Suprapubic skin (tissue), 4 donors: ENCODE measurements around the gene SPRYD4.

Source experiments
- EP300 ChIP-seq: sonication (generic); formaldehyde crosslinking; IDR thresholded peaks from one replicate; pipeline ENCODE4 v1.6.1; 2017; ENCODE audit warnings: antibody characterized with exemption
- POLR2A ChIP-seq, 2 donors: fragments of 450-650 bp; IDR thresholded peaks; one replicate each; pipeline ENCODE4 v1.6.1; 2017; ENCODE audit warnings: antibody characterized with exemption in 2 of 2, mild to moderate bottlenecking in 2 of 2, moderate library complexity in 2 of 2
- POLR2AphosphoS5 ChIP-seq, 3 donors: sonication (generic); formaldehyde crosslinking; IDR thresholded peaks; one replicate each; pipeline ENCODE4 v1.6.1; 2017; ENCODE audit warnings: antibody characterized with exemption in 3 of 3
- TF ChIP-seq, protein P1 (sequence below), 2 donors: fragments of 200-600 bp in 1 of 2; fragments of 450-650 bp in 1 of 2; sonication (generic) in 1 of 2; IDR thresholded peaks; one replicate each; pipeline ENCODE4 v1.5.1; 2016 to 2019; ENCODE audit warnings: antibody characterized with exemption in 2 of 2, mild to moderate bottlenecking in 1 of 2, moderate library complexity in 1 of 2

DNA sequence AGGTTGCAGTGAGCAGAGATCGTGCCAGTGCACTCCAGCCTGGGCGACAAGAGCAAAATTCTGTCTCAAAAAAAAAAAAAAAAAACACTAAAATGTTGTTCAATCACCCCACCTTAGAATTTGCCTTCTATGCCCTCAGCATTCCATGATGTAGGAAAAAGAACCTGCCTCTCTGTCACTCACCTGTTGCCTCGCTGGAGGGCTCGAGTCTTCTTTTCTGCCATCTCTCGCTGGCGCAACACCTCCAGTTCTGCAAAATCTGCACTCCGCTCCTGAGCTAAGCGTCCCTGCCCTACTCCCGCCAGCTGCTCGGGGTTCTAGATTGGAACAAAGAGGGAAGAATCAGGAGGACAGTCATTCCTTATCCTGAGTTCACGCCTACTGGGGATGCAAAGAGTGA lies 37.1 kb upstream of the SPRYD4 start:
- TF ChIP-seq POLR2A (IDR thresholded peaks at IDR 0.05) (no peak), POLR2AphosphoS5 (IDR thresholded peaks at IDR 0.05) (no peak), EP300 (no peak)
- TF ChIP-seq, protein P1, sequence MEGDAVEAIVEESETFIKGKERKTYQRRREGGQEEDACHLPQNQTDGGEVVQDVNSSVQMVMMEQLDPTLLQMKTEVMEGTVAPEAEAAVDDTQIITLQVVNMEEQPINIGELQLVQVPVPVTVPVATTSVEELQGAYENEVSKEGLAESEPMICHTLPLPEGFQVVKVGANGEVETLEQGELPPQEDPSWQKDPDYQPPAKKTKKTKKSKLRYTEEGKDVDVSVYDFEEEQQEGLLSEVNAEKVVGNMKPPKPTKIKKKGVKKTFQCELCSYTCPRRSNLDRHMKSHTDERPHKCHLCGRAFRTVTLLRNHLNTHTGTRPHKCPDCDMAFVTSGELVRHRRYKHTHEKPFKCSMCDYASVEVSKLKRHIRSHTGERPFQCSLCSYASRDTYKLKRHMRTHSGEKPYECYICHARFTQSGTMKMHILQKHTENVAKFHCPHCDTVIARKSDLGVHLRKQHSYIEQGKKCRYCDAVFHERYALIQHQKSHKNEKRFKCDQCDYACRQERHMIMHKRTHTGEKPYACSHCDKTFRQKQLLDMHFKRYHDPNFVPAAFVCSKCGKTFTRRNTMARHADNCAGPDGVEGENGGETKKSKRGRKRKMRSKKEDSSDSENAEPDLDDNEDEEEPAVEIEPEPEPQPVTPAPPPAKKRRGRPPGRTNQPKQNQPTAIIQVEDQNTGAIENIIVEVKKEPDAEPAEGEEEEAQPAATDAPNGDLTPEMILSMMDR (IDR thresholded peaks at IDR 0.05) = no peak
